ENCODE data around the gene SGSM2. TPM values are rescaled to one million over a fixed set of nuclear protein-coding genes. Genes with fewer than 3 reads are reported as not detected.

The SGSM2 gene
- total and polyA plus RNA-seq, 2 donors, result 25.3 to 100 TPM

- Histone ChIP-seq H3K36me3 (ENCODE audit: control insufficient read depth in 2 of 2, insufficient read depth in 2 of 2, low read length in 1 of 2) (peaks cover 22 to 28% of the 10 kb centered on the region in 2 donors), H3K9me3 (ENCODE audit: control insufficient read depth in 2 of 2, insufficient read depth in 1 of 2, low read length in 1 of 2) (no peaks in the 10 kb centered on the region), H3K4me3 (ENCODE audit: low read length in 2 of 2) (no peak overlapping the region), H3K27ac (ENCODE audit: low read depth in 1 of 2, low read length in 1 of 2) (no peak overlapping the region), H3K27me3 (ENCODE audit: control insufficient read depth in 2 of 2, insufficient read depth in 1 of 2, low read length in 1 of 2) (no peaks in the 10 kb centered on the region), H3K4me1 (ENCODE audit: control insufficient read depth in 2 of 2, insufficient read depth in 2 of 2, low read length in 2 of 2) (no peaks in the 10 kb centered on the region)
- WGBS, result 97% methylated on average over 11 of the region's 11 CpGs
- no peak for DNase-seq (ENCODE audit: low read depth in 6 of 9, low spot score in 9 of 9)
Observed at GRCh38 chr17:2370211-2370589, 32.9 kb downstream of the SGSM2 start.

- H3K36me3 ChIP-seq (ENCODE audit: control insufficient read depth in 2 of 2, insufficient read depth in 2 of 2, low read length in 1 of 2), result peaks cover 22 to 37% of the 10 kb centered on the region in 2 donors
- H3K4me3 ChIP-seq (ENCODE audit: low read length in 2 of 2), result no peak overlapping the region
- 97% methylated on average over 30 of the region's 30 CpGs for WGBS
- H3K27ac ChIP-seq (ENCODE audit: low read depth in 1 of 2, low read length in 1 of 2), result no peak overlapping the region
- H3K9me3 ChIP-seq (ENCODE audit: control insufficient read depth in 2 of 2, insufficient read depth in 1 of 2, low read length in 1 of 2), result no peaks in the 10 kb centered on the region
- H3K4me1 ChIP-seq (ENCODE audit: control insufficient read depth in 2 of 2, insufficient read depth in 2 of 2, low read length in 2 of 2), result no peaks in the 10 kb centered on the region
- DNase-seq (ENCODE audit: low read depth in 6 of 9, low spot score in 9 of 9), result no peak
- H3K27me3 ChIP-seq (ENCODE audit: control insufficient read depth in 2 of 2, insufficient read depth in 1 of 2, low read length in 1 of 2), result no peaks in the 10 kb centered on the region
Observed at GRCh38 chr17:2371183-2372130, 34.2 kb downstream of the SGSM2 start.

- H3K27ac ChIP-seq (ENCODE audit: low read depth in 1 of 2, low read length in 1 of 2), result no peak overlapping the region
- H3K4me1 ChIP-seq (ENCODE audit: control insufficient read depth in 2 of 2, insufficient read depth in 2 of 2, low read length in 2 of 2), result no peaks in the 10 kb centered on the region
- peaks cover 19 to 38% of the 10 kb centered on the region in 2 donors for H3K36me3 ChIP-seq (ENCODE audit: control insufficient read depth in 2 of 2, insufficient read depth in 2 of 2, low read length in 1 of 2)
- DNase-seq (ENCODE audit: low read depth in 6 of 9, low spot score in 9 of 9), result no peak
- no peaks in the 10 kb centered on the region for H3K9me3 ChIP-seq (ENCODE audit: control insufficient read depth in 2 of 2, insufficient read depth in 1 of 2, low read length in 1 of 2)
- H3K4me3 ChIP-seq (ENCODE audit: low read length in 2 of 2), result no peak overlapping the region
- 99% methylated on average over 26 of the region's 26 CpGs for WGBS
- H3K27me3 ChIP-seq (ENCODE audit: control insufficient read depth in 2 of 2, insufficient read depth in 1 of 2, low read length in 1 of 2), result no peaks in the 10 kb centered on the region
Observed at GRCh38 chr17:2372180-2372579, 34.9 kb downstream of the SGSM2 start.

- no peaks in the 10 kb centered on the region for H3K9me3 ChIP-seq (ENCODE audit: control insufficient read depth in 2 of 2, insufficient read depth in 1 of 2, low read length in 1 of 2)
- H3K4me1 ChIP-seq (ENCODE audit: control insufficient read depth in 2 of 2, insufficient read depth in 2 of 2, low read length in 2 of 2), result no peaks in the 10 kb centered on the region
- peaks cover 22 to 39% of the 10 kb centered on the region in 2 donors for H3K36me3 ChIP-seq (ENCODE audit: control insufficient read depth in 2 of 2, insufficient read depth in 2 of 2, low read length in 1 of 2)
- DNase-seq (ENCODE audit: low read depth in 6 of 9, low spot score in 9 of 9), result no peak
- no peak overlapping the region for H3K4me3 ChIP-seq (ENCODE audit: low read length in 2 of 2)
- 92% methylated on average over 16 of the region's 16 CpGs for WGBS
- H3K27me3 ChIP-seq (ENCODE audit: control insufficient read depth in 2 of 2, insufficient read depth in 1 of 2, low read length in 1 of 2), result no peaks in the 10 kb centered on the region
- H3K27ac ChIP-seq (ENCODE audit: low read depth in 1 of 2, low read length in 1 of 2), result no peak overlapping the region
Observed at GRCh38 chr17:2372681-2373080, 35.4 kb downstream of the SGSM2 start.

- Histone ChIP-seq H3K27me3 (ENCODE audit: control insufficient read depth in 2 of 2, insufficient read depth in 1 of 2, low read length in 1 of 2) (no peaks in the 10 kb centered on the region), H3K36me3 (ENCODE audit: control insufficient read depth in 2 of 2, insufficient read depth in 2 of 2, low read length in 1 of 2) (peaks cover 26 to 43% of the 10 kb centered on the region in 2 donors), H3K4me1 (ENCODE audit: control insufficient read depth in 2 of 2, insufficient read depth in 2 of 2, low read length in 2 of 2) (no peaks in the 10 kb centered on the region), H3K9me3 (ENCODE audit: control insufficient read depth in 2 of 2, insufficient read depth in 1 of 2, low read length in 1 of 2) (no peaks in the 10 kb centered on the region), H3K27ac (ENCODE audit: low read depth in 1 of 2, low read length in 1 of 2) (no peak overlapping the region), H3K4me3 (ENCODE audit: low read length in 2 of 2) (no peak overlapping the region)
- DNase-seq (ENCODE audit: low read depth in 6 of 9, low spot score in 9 of 9), result no peak
- whole genome bisulfite sequencing, result 98% methylated on average over 18 of the region's 18 CpGs
Observed at GRCh38 chr17:2373179-2373578, 35.9 kb downstream of the SGSM2 start.

- no peaks in the 10 kb centered on the region for H3K27me3 ChIP-seq (ENCODE audit: control insufficient read depth in 2 of 2, insufficient read depth in 1 of 2, low read length in 1 of 2)
- H3K27ac ChIP-seq (ENCODE audit: low read depth in 1 of 2, low read length in 1 of 2), result no peak overlapping the region
- no peak for DNase-seq (ENCODE audit: low read depth in 6 of 9, low spot score in 9 of 9)
- H3K4me1 ChIP-seq (ENCODE audit: control insufficient read depth in 2 of 2, insufficient read depth in 2 of 2, low read length in 2 of 2), result no peaks in the 10 kb centered on the region
- H3K36me3 ChIP-seq (ENCODE audit: control insufficient read depth in 2 of 2, insufficient read depth in 2 of 2, low read length in 1 of 2), result peaks cover 38 to 50% of the 10 kb centered on the region in 2 donors
- H3K4me3 ChIP-seq (ENCODE audit: low read length in 2 of 2), result no peak overlapping the region
- H3K9me3 ChIP-seq (ENCODE audit: control insufficient read depth in 2 of 2, insufficient read depth in 1 of 2, low read length in 1 of 2), result no peaks in the 10 kb centered on the region
- WGBS, result 95% methylated on average over 11 of the region's 11 CpGs
Observed at GRCh38 chr17:2374549-2375285, 37.4 kb downstream of the SGSM2 start.

GRCh38 chr17:2375406-2375805 is 38.1 kb downstream of the SGSM2 start:
- Histone ChIP-seq H3K4me3 (ENCODE audit: low read length in 2 of 2) (no peak overlapping the region), H3K36me3 (ENCODE audit: control insufficient read depth in 2 of 2, insufficient read depth in 2 of 2, low read length in 1 of 2) (peaks cover 40 to 46% of the 10 kb centered on the region in 2 donors), H3K4me1 (ENCODE audit: control insufficient read depth in 2 of 2, insufficient read depth in 2 of 2, low read length in 2 of 2) (no peaks in the 10 kb centered on the region), H3K27me3 (ENCODE audit: control insufficient read depth in 2 of 2, insufficient read depth in 1 of 2, low read length in 1 of 2) (no peaks in the 10 kb centered on the region), H3K27ac (ENCODE audit: low read depth in 1 of 2, low read length in 1 of 2) (no peak overlapping the region), H3K9me3 (ENCODE audit: control insufficient read depth in 2 of 2, insufficient read depth in 1 of 2, low read length in 1 of 2) (no peaks in the 10 kb centered on the region)
- DNase-seq (ENCODE audit: low read depth in 6 of 9, low spot score in 9 of 9), result no peak
- WGBS, result 98% methylated on average over 19 of the region's 19 CpGs

GRCh38 chr17:2376107-2376506 is 38.8 kb downstream of the SGSM2 start:
- Histone ChIP-seq H3K36me3 (ENCODE audit: control insufficient read depth in 2 of 2, insufficient read depth in 2 of 2, low read length in 1 of 2) (peaks cover 39 to 46% of the 10 kb centered on the region in 2 donors), H3K4me1 (ENCODE audit: control insufficient read depth in 2 of 2, insufficient read depth in 2 of 2, low read length in 2 of 2) (no peaks in the 10 kb centered on the region), H3K9me3 (ENCODE audit: control insufficient read depth in 2 of 2, insufficient read depth in 1 of 2, low read length in 1 of 2) (no peaks in the 10 kb centered on the region), H3K27ac (ENCODE audit: low read depth in 1 of 2, low read length in 1 of 2) (no peak overlapping the region), H3K27me3 (ENCODE audit: control insufficient read depth in 2 of 2, insufficient read depth in 1 of 2, low read length in 1 of 2) (no peaks in the 10 kb centered on the region), H3K4me3 (ENCODE audit: low read length in 2 of 2) (no peak overlapping the region)
- DNase-seq (ENCODE audit: low read depth in 6 of 9, low spot score in 9 of 9), result no peak
- 97% methylated on average over 14 of the region's 14 CpGs for WGBS

- no peak overlapping the region for H3K4me3 ChIP-seq (ENCODE audit: low read length in 2 of 2)
- no peaks in the 10 kb centered on the region for H3K9me3 ChIP-seq (ENCODE audit: control insufficient read depth in 2 of 2, insufficient read depth in 1 of 2, low read length in 1 of 2)
- H3K27ac ChIP-seq (ENCODE audit: low read depth in 1 of 2, low read length in 1 of 2), result no peak overlapping the region
- no peaks in the 10 kb centered on the region for H3K27me3 ChIP-seq (ENCODE audit: control insufficient read depth in 2 of 2, insufficient read depth in 1 of 2, low read length in 1 of 2)
- no peak for DNase-seq (ENCODE audit: low read depth in 6 of 9, low spot score in 9 of 9)
- WGBS, result 96% methylated on average over 10 of the region's 10 CpGs
- peaks cover 32 to 42% of the 10 kb centered on the region in 2 donors for H3K36me3 ChIP-seq (ENCODE audit: control insufficient read depth in 2 of 2, insufficient read depth in 2 of 2, low read length in 1 of 2)
- H3K4me1 ChIP-seq (ENCODE audit: control insufficient read depth in 2 of 2, insufficient read depth in 2 of 2, low read length in 2 of 2), result peaks cover 0 to under 1% of the 10 kb centered on the region in 2 donors
Observed at GRCh38 chr17:2377659-2378058, 40.4 kb downstream of the SGSM2 start.
